DMS114 treated with DMSO at 0.1 percent for 48 hours (cell line): ENCODE data around the gene ADAMTSL1.
"Not testable (repeated sequence)": the region's sequence is repeated elsewhere in the genome, so short reads cannot be mapped to it uniquely, and the experiment has no call there.

Source experiments
- DNase-seq: peaks from one replicate; lab custom pipeline; 2025; ENCODE audit not compliant: unreplicated experiment; lab: John Stamatoyannopoulos, UW

Gene ADAMTSL1

DNA sequence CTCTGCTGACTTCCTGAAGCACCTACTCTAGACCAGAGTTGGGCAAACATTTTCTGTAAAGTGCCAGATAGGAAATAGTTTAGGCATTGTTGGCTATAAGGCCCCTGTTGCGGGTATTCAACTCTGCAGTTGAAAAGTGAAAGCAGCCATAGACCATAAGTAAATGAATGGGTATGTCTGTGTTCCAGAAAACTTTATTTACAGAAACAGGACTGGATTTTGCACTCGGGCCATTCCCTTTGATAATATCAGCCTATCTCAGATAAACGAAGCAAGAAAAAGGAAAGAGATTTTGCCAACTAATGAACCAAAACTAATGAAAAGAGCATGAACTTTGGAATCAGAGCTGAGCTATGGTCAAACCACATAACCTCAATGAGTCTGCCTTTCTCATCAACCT, 374.7 kb downstream of the ADAMTSL1 start:
- no peak for DNase-seq

- no peak for DNase-seq
Observed at GRCh38 chr9:18849270-18849669, 375.3 kb downstream of the ADAMTSL1 start.

DNA sequence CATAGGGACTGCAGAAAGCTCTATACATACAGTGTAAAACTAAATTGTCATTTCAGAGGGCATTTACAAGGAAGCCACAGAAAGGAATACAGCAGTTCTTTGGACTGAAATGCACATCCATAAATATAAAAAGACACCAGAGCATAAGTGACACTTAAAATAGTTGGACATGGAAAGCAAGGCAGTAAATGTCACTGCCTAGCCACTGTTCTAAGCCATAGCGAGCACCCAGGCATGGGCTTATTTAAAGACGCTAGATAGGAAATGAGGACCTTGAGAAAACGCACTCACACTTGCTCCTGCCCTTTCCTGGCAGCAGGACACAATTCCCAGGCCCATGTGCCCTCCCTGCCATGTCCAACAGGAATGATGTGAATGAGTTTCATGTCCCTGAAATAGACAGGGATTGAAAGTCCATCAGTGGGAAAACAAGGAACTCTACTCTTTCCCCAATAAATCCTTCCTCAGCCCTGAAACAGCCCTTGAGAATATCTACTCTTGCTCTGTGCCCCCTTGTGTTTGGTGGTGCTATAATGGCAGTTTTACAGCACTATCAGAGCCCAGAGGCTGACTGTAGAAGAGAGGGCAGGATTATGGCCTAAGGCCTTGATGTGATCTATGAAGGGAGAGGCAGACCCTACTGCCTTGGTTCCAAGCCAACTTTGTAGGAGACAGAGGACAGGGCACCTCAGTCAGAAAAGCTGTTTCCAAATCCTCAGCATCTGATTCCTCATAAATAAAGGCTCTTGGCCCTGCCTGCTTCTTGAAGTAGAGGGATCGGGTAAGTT, 376.1 kb downstream of the ADAMTSL1 start:
- DNase-seq = no peak

DNA sequence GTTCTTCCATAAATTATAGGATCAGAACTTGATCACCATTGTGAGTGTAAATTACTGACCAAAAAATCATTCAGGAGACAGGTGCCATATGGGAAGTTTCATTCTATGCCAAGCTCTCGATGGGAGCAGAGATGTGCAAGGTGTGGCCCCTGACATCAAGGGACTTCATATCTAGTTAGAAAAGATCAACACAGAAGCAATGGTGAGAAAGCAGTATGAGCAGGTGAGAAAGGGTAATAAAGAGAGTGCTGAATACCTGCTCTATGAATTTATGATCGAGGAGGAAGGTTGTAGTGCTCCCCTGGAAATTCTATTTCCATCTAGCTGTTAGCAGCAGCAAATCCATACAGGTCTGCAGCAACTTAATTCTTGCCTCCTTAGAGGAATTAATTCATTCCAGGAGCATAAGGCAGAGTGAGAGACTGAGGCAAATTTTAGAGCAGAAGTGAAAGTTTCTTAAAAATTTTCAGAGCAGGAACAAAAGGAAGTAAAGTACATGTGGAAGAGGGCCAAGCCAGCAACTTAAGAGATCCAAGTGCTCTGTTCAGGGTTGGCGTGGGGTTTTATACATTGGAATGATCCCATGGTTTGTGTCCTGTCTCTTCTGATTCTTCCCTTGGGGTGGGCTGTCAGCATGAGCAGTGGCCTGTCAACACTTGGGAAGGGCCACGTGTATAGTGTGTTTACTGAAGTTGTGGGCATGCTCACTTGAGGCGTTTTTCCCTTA, 377.3 kb downstream of the ADAMTSL1 start:
- no peak for DNase-seq

- DNase-seq = no peak
Observed at GRCh38 chr9:18855656-18856055, 381.7 kb downstream of the ADAMTSL1 start.

GRCh38 chr9:18857334-18857733, 383.4 kb downstream of the ADAMTSL1 start:
- no peak for DNase-seq

DNA sequence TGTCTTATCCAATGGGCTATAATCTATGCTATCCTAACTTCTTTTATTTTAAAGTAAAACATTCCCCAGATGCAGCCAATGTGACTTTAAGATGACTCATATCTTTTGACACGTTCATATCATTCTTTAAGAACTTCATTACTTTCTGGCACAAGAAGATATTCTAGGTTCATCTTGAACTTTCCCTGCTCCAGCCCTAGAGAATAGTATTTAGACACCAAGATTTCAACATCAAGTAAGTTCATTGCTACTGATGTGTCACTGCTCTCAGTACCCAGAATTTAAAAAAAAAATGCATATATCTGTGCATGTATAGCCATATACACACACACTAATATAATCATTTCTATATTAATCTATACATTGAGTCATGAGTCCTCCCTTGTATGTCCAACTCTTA, 383.8 kb downstream of the ADAMTSL1 start:
- DNase-seq = no peak

- DNase-seq = no peak
Observed at GRCh38 chr9:18861609-18862544, 387.9 kb downstream of the ADAMTSL1 start.

DNA sequence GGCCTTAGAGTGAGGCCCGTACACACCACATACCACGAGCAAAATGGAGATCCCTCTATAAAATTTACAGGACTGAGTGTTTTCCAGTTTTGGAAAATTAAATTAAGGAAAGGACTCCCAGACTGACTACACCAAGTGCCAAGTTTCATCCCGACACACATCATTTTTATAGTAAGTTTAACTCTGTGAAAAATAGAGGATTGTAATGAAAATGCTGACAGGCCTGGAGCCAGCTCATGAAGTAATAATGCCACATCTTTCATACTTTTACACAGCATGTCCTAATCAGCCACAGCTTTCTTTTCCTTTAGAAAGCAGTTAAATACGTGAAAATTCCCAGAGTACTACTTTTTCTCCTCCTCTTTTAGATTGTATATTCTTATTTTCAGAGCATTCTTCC, 389.8 kb downstream of the ADAMTSL1 start:
- DNase-seq = no peak

- no peak for DNase-seq
Observed at GRCh38 chr9:18864516-18864915, 390.6 kb downstream of the ADAMTSL1 start.

GRCh38 chr9:18865542-18865941, 391.6 kb downstream of the ADAMTSL1 start:
- no peak for DNase-seq

- no peak for DNase-seq
Observed at GRCh38 chr9:18866121-18866831, 392.3 kb downstream of the ADAMTSL1 start.

DNA sequence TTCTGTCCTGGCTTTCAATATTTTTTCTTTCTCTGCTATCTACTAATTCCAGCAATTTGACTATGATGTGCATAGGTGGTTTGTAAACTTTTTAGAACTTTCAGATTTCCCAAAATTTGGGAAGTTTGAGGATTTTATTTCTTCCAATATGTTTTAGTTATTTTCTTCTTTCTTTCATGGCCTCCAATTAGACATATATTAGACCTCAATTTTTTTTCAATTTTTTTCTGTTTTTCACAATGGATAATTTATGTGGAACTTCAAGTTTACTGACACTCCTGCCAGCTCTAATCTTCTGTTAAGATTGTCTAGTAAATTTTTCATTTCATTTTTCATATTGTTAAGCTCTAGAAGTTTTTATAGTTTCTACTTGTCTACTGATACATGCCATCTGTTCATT, 395.8 kb downstream of the ADAMTSL1 start:
- DNase-seq = no peak

DNA sequence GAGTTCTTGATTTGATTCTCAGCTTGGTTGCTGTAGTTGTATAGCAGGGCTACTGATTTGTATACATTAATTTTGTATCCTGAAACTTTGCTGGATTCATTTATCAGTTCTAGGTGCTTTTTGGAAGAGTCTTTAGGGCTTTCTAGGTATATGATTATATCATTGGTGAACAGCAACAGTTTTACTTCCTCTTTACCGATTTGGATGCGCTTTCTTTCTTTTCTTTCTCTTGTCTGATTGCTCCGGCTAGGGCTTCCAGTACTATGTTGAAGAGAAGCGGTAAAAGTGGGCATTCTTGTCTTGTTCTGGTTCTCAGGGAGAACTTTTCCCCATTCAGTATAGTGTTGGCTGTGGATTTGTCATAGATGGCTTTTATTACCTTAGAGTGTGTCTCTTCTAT, 400.1 kb downstream of the ADAMTSL1 start:
- DNase-seq = no peak

DNA sequence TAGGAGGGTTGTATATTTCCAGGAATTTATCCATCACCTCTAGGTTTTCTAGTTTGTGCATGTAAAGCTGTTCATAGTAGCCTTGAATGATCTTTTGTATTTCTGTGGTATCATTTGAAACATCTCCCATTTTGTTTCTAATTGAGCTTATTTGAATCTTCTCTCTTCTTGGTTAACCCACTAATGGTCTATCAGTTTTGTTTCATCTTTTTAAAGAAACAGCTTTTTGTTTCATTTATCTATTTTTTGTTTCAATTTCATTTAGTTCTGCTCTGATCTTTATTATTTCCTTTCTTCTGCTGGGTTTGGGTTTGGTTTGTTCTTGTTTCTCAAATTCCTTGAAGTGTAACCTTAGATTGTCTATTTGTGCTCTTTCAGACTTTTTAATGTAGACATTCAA, 401.0 kb downstream of the ADAMTSL1 start:
- not testable (repeated sequence) for DNase-seq

- DNase-seq = no peak
Observed at GRCh38 chr9:18877984-18878383, 404.0 kb downstream of the ADAMTSL1 start.

GRCh38 chr9:18881758-18882157, 407.8 kb downstream of the ADAMTSL1 start:
- DNase-seq = no peak

DNA sequence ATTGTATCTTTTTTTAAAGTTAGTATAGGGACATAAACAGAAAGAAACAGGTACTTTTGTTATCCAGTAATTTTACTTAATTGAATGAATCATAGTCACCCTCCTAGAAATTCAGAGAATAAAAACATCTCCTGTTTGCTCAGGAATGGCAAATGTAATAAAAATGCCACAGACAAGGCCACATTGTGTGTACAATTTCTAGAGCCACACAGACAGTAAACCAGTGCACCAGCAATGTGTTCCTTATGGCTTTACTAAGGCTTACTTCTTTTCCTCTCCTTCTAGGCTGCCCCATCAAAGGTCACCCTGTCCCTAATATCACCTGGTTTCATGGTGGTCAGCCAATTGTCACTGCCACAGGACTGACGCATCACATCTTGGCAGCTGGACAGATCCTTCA, 413.6 kb downstream of the ADAMTSL1 start:
- no peak for DNase-seq

- DNase-seq = no peak
Observed at GRCh38 chr9:18888290-18888689, 414.3 kb downstream of the ADAMTSL1 start.

DNA sequence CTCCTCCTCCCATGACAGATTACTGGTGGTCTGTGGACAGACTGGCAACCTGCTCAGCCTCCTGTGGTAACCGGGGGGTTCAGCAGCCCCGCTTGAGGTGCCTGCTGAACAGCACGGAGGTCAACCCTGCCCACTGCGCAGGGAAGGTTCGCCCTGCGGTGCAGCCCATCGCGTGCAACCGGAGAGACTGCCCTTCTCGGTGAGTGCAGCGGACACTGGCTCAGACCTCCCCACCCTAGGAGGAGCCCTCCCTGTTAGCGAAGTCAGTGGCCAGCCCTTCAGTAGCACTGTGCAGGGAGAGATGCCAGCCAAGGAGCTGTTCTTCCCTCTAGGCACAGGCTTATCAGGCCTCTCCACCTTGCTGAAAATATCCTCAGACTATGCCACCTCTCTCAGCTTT, 415.6 kb downstream of the ADAMTSL1 start:
- DNase-seq = no peak

DNA sequence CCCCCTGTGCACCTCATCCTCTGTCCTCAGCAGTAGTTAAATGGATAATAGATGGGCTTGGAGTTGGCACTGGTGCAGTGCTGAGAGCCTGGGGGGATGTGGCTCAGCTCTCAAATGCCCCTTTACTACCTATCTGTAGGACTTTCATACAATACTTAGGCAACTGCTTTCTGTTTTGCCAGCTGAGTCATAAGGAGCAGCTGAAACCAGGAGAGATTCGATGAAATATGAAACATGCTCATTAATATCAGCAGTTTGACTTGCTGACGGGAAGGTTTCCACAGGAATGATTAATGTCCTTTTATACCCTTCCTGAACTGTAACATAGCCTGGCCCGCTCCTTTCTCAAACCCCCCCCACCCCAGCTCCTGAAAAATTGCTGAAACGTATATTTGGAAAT, 416.4 kb downstream of the ADAMTSL1 start:
- no peak for DNase-seq
